Measurements from ENCODE around the gene TMEM135.
A peak's percentile ranks its signal among the peaks of the same experiment; 100 is the strongest.

The TMEM135 gene

DNA sequence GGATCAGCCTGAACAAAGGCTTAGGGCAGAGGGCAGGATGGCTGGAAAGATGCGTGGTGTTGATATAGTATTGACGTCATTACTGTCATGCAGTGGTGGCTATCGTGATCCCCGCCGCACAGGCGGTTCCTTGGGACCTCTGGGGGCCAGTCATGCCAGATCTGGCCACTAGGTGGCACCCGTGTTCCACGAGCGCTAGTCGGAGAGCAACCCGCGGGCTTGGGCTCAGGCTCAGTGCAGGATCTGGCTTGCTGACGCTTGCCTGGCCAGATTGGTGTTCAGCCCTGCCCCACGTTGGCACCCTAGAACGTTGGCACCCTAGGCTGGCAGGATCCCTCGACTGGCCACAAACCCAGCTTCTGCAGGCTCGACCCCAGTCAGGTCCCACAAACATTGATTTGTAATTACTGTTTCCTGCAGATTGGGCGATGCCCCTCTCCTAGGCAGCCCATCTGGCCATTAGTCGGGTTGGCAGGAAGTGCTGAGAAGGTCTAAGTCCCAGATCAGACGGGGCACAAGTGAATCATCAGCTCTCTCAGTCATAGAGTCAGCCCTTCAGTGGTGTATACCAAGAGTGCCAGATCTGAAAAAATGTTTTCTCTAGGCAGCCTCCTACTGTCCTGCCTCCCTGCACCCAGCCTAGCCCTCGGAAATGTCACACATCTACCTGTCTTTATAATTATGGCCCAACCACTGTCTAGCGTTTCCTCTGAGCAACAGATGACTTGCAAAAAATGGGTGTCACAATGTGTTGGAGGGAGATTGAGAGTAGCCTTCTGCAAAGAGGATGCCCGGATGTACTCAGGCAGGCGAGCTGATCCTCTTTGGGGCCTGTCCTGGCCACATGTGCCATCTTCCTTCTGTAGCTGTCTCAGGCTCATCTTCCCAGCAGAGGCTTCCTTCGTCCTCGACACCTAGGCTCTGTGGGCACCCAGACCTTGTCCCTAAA lies 315.3 kb downstream of the TMEM135 start:
- TF ChIP-seq CTCF (IDR thresholded peaks at IDR 0.05; ENCODE audit: low read length, missing control alignments): no peak
- DNase-seq (ENCODE audit: low read depth): peak; percentile 79
- no peak overlapping the region for H3K4me3 ChIP-seq (replicated peaks; ENCODE audit: low read depth, low read length)

GRCh38 chr11:87353771-87354345 lies 316.1 kb downstream of the TMEM135 start:
- TF ChIP-seq CTCF (IDR thresholded peaks at IDR 0.05; ENCODE audit: low read length, missing control alignments): no peak
- no peak for DNase-seq (ENCODE audit: low read depth)
- no peak overlapping the region for H3K4me3 ChIP-seq (replicated peaks; ENCODE audit: low read depth, low read length)

DNA sequence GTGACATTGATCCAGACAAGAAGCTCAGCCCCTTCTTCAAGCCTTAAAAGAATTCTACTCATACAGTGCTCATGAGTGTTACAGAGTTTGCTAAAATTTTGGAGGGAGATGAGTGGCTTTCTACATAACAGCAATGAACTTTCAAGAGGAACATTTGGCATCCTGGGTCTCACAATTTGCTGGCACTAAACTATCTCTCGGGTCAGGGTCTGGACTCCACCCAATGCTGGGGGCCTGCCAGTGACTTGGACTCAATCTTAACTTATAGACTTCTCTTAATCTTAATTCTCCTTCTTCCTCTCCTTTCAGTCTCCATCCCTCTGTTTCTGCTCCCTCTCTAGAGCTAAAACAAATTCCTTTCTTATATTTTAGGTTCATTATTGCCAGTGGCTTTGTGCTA lies 317.9 kb downstream of the TMEM135 start:
- no peak for TF ChIP-seq CTCF (IDR thresholded peaks at IDR 0.05; ENCODE audit: low read length, missing control alignments)
- H3K4me3 ChIP-seq (replicated peaks; ENCODE audit: low read depth, low read length): no peak overlapping the region
- DNase-seq (ENCODE audit: low read depth): no peak

DNA sequence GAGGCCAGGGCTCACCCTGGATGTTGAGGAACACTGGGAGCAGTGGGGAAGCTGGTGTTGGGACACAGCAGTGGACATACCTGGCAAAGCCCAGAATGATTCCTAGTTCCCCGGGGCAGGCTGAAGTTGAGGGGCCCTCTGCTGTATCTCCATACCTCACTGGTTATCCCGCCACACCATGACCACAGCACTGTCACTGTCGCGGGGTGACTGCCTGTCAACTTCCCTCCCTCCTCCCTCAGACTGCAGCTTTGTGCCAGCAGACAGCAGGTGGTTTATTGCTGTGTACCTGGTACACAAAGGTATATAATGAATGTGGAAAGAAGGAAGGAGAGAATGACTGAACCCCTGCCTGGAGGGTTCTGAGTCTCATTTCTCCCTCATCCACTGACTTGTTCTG lies 318.7 kb downstream of the TMEM135 start:
- TF ChIP-seq CTCF (IDR thresholded peaks at IDR 0.05; ENCODE audit: low read length, missing control alignments): no peak
- no peak overlapping the region for H3K4me3 ChIP-seq (replicated peaks; ENCODE audit: low read depth, low read length)
- DNase-seq (ENCODE audit: low read depth): no peak

- no peak for DNase-seq (ENCODE audit: low read depth)
- no peak for TF ChIP-seq CTCF (IDR thresholded peaks at IDR 0.05; ENCODE audit: low read length, missing control alignments)
- no peak overlapping the region for H3K4me3 ChIP-seq (replicated peaks; ENCODE audit: low read depth, low read length)
Observed at GRCh38 chr11:87358461-87358860, 320.7 kb downstream of the TMEM135 start.

- no peak overlapping the region for H3K4me3 ChIP-seq (replicated peaks; ENCODE audit: low read depth, low read length)
- no peak for TF ChIP-seq CTCF (IDR thresholded peaks at IDR 0.05; ENCODE audit: low read length, missing control alignments)
Observed at GRCh38 chr11:87359401-87359800, 321.7 kb downstream of the TMEM135 start.

More at GRCh38 chr11:87359401-87359800, 321.7 kb downstream of the TMEM135 start:
- DNase-seq (ENCODE audit: low read depth): no peak
